H1 (cell line): ENCODE data around the gene GLIS2. TPM values are rescaled to one million over a fixed set of nuclear protein-coding genes. Genes with fewer than 3 reads are reported as not detected.

Source experiments
- CTCF ChIA-PET: fragments of 300-600 bp; sonication (Branson Sonifier 250); formaldehyde crosslinking; loops from one replicate; lab custom pipeline; 2021; ENCODE audit not compliant: partially characterized antibody; lab: Charles Lee
- POLR2A ChIA-PET: fragments of 300-600 bp; sonication (Branson Sonifier 250); formaldehyde crosslinking; loops from one replicate; lab custom pipeline; 2021; ENCODE audit warnings: inconsistent platforms; ENCODE audit not compliant: partially characterized antibody; lab: Charles Lee
- DNase-seq, 2 experiments: peaks; one replicate each; pipeline versions ENCODE4 v3.0.0 to v3.0.0-alpha.2; 2010 to 2022; ENCODE audit warnings: low spot score in 2 of 2, low read depth in 1 of 2, mixed read lengths in 1 of 2
- FAIRE-seq: peaks from 2 replicates; lab custom pipeline; 2011; peaks lifted over from hg19 to GRCh38; lab: Jason Lieb, UNC
- H2AFZ ChIP-seq: 2 replicates; pipeline ENCODE4 v1.8.1; 2012; ENCODE audit warnings: low read length, inconsistent platforms
- H2AK5ac ChIP-seq: 2 replicates; pipeline ENCODE4 v1.6.1; 2013; ENCODE audit warnings: low read depth, low read length
- H2BK120ac ChIP-seq: replicated peaks from 2 replicates; pipeline ENCODE3; 2013; ENCODE audit warnings: low read depth, low read length, inconsistent platforms
- H2BK12ac ChIP-seq: 2 replicates; pipeline ENCODE4 v1.6.1; 2013; ENCODE audit warnings: low read depth, low read length
- H2BK15ac ChIP-seq: 2 replicates; pipeline ENCODE4 v1.6.1; 2013; ENCODE audit warnings: low read length
- H2BK20ac ChIP-seq: 2 replicates; pipeline ENCODE4 v1.6.1; 2013; ENCODE audit warnings: low read length
- H2BK5ac ChIP-seq: 2 replicates; pipeline ENCODE4 v1.6.1; 2013; ENCODE audit warnings: low read depth, low read length
- H3K14ac ChIP-seq: 2 replicates; pipeline ENCODE4 v1.6.1; 2013; ENCODE audit warnings: inconsistent platforms; ENCODE audit not compliant: insufficient read length
- H3K18ac ChIP-seq: 2 replicates; pipeline ENCODE4 v1.6.1; 2013; ENCODE audit warnings: low read length; ENCODE audit errors: extremely low read depth
- H3K23ac ChIP-seq: 2 replicates; pipeline ENCODE4 v1.6.1; 2013; ENCODE audit warnings: inconsistent platforms; ENCODE audit not compliant: insufficient read length
- H3K23me2 ChIP-seq: 2 replicates; pipeline ENCODE4 v1.6.1; 2013; ENCODE audit warnings: low read depth, low read length
- H3K27ac ChIP-seq: 2 replicates; pipeline ENCODE4 v1.6.1; 2011; ENCODE audit warnings: low read depth, low read length, inconsistent platforms
- H3K27me3 ChIP-seq, 4 experiments: replicated peaks in 1 of 4; 1 replicate in 1 of 4; 2 replicates in 3 of 4; pipeline versions ENCODE4 v1.6.1 to v1.8.1; 2011 to 2013; ENCODE audit warnings: low read length in 3 of 4, mild to moderate bottlenecking in 3 of 4, inconsistent platforms in 2 of 4, mixed read lengths in 2 of 4, moderate library complexity in 1 of 4; ENCODE audit not compliant: control insufficient read depth in 3 of 4, insufficient read depth in 3 of 4; ENCODE audit errors: extremely low read depth in 1 of 4
- H3K36me3 ChIP-seq, 4 experiments: 2 replicates each; pipeline versions ENCODE4 v1.6.1 to v1.8.1; 2011 to 2013; ENCODE audit warnings: mild to moderate bottlenecking in 4 of 4, low read length in 3 of 4, moderate library complexity in 2 of 4, control low read depth in 1 of 4, inconsistent platforms in 1 of 4; ENCODE audit not compliant: insufficient read depth in 4 of 4, control insufficient read depth in 2 of 4
- H3K4ac ChIP-seq: replicated peaks from 2 replicates; pipeline ENCODE3; 2013; ENCODE audit warnings: low read length, low read depth, mixed read lengths, inconsistent platforms; ENCODE audit not compliant: insufficient read length
- H3K4me1 ChIP-seq, 4 experiments: replicated peaks in 1 of 4; 1 replicate in 1 of 4; 2 replicates in 3 of 4; pipeline versions ENCODE4 v1.6.1 to v1.8.1; 2011 to 2013; ENCODE audit warnings: low read length in 3 of 4, inconsistent platforms in 2 of 4, mixed read lengths in 1 of 4; ENCODE audit not compliant: insufficient read depth in 4 of 4, control insufficient read depth in 3 of 4
- H3K4me2 ChIP-seq, 2 experiments: 2 replicates each; pipeline versions ENCODE4 v1.6.1 to v1.8.1; 2011 to 2013; ENCODE audit warnings: low read depth in 2 of 2, low read length in 2 of 2, control low read depth in 1 of 2, inconsistent platforms in 1 of 2, mild to moderate bottlenecking in 1 of 2; ENCODE audit not compliant: insufficient read depth in 1 of 2
- H3K4me3 ChIP-seq, 4 experiments: fragments of 200-600, 300-600 bp in 1 of 4; sonication (generic), shearing (Covaris generic), sonication (Bioruptor Twin) in 1 of 4; 2 replicates each; pipeline versions ENCODE4 v1.5.1 to v1.8.1; 2011 to 2016; ENCODE audit warnings: low read length in 4 of 4, low read depth in 3 of 4, control low read depth in 2 of 4, inconsistent platforms in 2 of 4, mild to moderate bottlenecking in 2 of 4, mixed read lengths in 1 of 4, moderate library complexity in 1 of 4; ENCODE audit not compliant: insufficient read depth in 2 of 4; ENCODE audit errors: extremely low read depth in 1 of 4
- H3K56ac ChIP-seq: replicated peaks from 2 replicates; pipeline ENCODE3; 2013; ENCODE audit warnings: low read depth, mild to moderate bottlenecking, mixed read lengths, low read length, inconsistent platforms; ENCODE audit not compliant: insufficient read length
- H3K79me1 ChIP-seq: 2 replicates; pipeline ENCODE4 v1.6.1; 2013; ENCODE audit warnings: low read depth, low read length, control low read depth
- H3K79me2 ChIP-seq, 2 experiments: 2 replicates each; pipeline versions ENCODE4 v1.6.1 to v1.8.1; 2012 to 2013; ENCODE audit warnings: low read length in 2 of 2, mild to moderate bottlenecking in 2 of 2, inconsistent platforms in 1 of 2; ENCODE audit not compliant: insufficient read depth in 2 of 2, control insufficient read depth in 1 of 2
- H3K9ac ChIP-seq, 4 experiments: replicated peaks in 1 of 4; 1 replicate in 1 of 4; 2 replicates in 3 of 4; pipeline versions ENCODE4 v1.6.1 to v1.8.1; 2011 to 2013; ENCODE audit warnings: low read depth in 3 of 4, low read length in 3 of 4, control low read depth in 2 of 4, mild to moderate bottlenecking in 2 of 4, moderate library complexity in 2 of 4, inconsistent platforms in 1 of 4; ENCODE audit errors: extremely low read depth in 1 of 4
- H3K9me3 ChIP-seq, 2 experiments: 2 replicates each; pipeline versions ENCODE4 v1.6.1 to v1.8.1; 2012 to 2013; ENCODE audit warnings: mild to moderate bottlenecking in 2 of 2, moderate library complexity in 2 of 2, control low read depth in 1 of 2, inconsistent platforms in 1 of 2, low read depth in 1 of 2, low read length in 1 of 2, mixed read lengths in 1 of 2; ENCODE audit not compliant: insufficient read depth in 2 of 2
- H4K20me1 ChIP-seq, 2 experiments: replicated peaks in 1 of 2; 2 replicates each; pipeline versions ENCODE3 to v1.8.1; 2011 to 2013; ENCODE audit warnings: inconsistent platforms in 2 of 2, low read length in 2 of 2, mild to moderate bottlenecking in 1 of 2; ENCODE audit not compliant: insufficient read depth in 2 of 2, control insufficient read depth in 1 of 2
- H4K5ac ChIP-seq: 2 replicates; pipeline ENCODE4 v1.6.1; 2013; ENCODE audit warnings: low read length, low read depth, mixed read lengths, inconsistent platforms; ENCODE audit not compliant: insufficient read length
- H4K8ac ChIP-seq: 2 replicates; pipeline ENCODE4 v1.8.0; 2013; ENCODE audit warnings: mild to moderate bottlenecking, moderate library complexity, low read length, inconsistent platforms; ENCODE audit not compliant: insufficient read depth; ENCODE audit errors: extremely low read depth
- H4K91ac ChIP-seq: replicated peaks from 2 replicates; pipeline ENCODE3; 2013; ENCODE audit warnings: low read length, mixed read lengths, inconsistent platforms; ENCODE audit not compliant: insufficient read length
- BCL11A ChIP-seq, 2 experiments: IDR thresholded peaks; one replicate each; pipeline ENCODE4 v1.6.1; 2011; ENCODE audit warnings: low read depth in 2 of 2, low read length in 2 of 2, mild to moderate bottlenecking in 2 of 2
- CHD1 ChIP-seq: IDR thresholded peaks from 2 replicates; pipeline ENCODE4 v1.6.1; 2012; ENCODE audit warnings: low read depth, low read length, improper control_type of control experiment
- EGR1 ChIP-seq: IDR thresholded peaks from 2 replicates; pipeline ENCODE4 v1.6.1; 2011; ENCODE audit warnings: low read depth, low read length, borderline replicate concordance
- KDM1A ChIP-seq: fragments of 200-600, 300-600 bp; sonication (generic); IDR thresholded peaks from 2 replicates; pipeline ENCODE4 v1.7.1; 2016; ENCODE audit warnings: mild to moderate bottlenecking, low read length, borderline replicate concordance
- POU5F1 ChIP-seq: IDR thresholded peaks from 2 replicates; pipeline ENCODE4 v1.6.1; 2011; ENCODE audit warnings: low read depth, mild to moderate bottlenecking, low read length, moderate library complexity
- WGBS, 2 experiments: shearing (Covaris generic) in 1 of 2; methylation state at CpG; one replicate each; pipeline versions ENCODE4 v1.1.6 to v1.1.7; 2013 to 2015; ENCODE audit warnings: low lambda C conversion rate in 2 of 2, mixed read lengths in 2 of 2, inconsistent platforms in 1 of 2, low coverage in 1 of 2, missing lambda C conversion rate in 1 of 2; ENCODE audit not compliant: insufficient replicate concordance in 2 of 2, insufficient coverage in 1 of 2, insufficient read length in 1 of 2; ENCODE audit errors: extremely low coverage in 1 of 2, missing lambda C conversion rate in 1 of 2; 5-methylcytosine and 5-hydroxymethylcytosine counted together
- polyA plus RNA-seq, 7 experiments: library from polyadenylated mRNA; depleted of rRNA in 3 of 7; stranded (reverse) in 5 of 7; unstranded in 2 of 7; fragments of >200 nt in 5 of 7; fragments of 200-250 nt in 2 of 7; gene quantifications; 1 replicate in 5 of 7; 2 replicates in 1 of 7; 4 replicates in 1 of 7; pipeline versions ENCODE4 v1.2.1 to v1.2.3, GENCODE V29; 2011 to 2013; ENCODE audit warnings: missing spikeins in 2 of 7, mixed read lengths in 2 of 7
- total RNA-seq: library from RNA; stranded (reverse); fragmentation: NEBNext Ultra II Directional; extraction: Animal tissue kit (Norgen Biotek cat#: 25700); gene quantifications from 2 replicates; pipeline ENCODE4 v1.2.1, GENCODE V29; 2021

The GLIS2 gene
- total and polyA plus RNA-seq, 2 of the 8 experiments (the other 6 are each of a cell fraction or from before 2014, with no cell fraction given): 4.3 to 17.4 TPM

DNA sequence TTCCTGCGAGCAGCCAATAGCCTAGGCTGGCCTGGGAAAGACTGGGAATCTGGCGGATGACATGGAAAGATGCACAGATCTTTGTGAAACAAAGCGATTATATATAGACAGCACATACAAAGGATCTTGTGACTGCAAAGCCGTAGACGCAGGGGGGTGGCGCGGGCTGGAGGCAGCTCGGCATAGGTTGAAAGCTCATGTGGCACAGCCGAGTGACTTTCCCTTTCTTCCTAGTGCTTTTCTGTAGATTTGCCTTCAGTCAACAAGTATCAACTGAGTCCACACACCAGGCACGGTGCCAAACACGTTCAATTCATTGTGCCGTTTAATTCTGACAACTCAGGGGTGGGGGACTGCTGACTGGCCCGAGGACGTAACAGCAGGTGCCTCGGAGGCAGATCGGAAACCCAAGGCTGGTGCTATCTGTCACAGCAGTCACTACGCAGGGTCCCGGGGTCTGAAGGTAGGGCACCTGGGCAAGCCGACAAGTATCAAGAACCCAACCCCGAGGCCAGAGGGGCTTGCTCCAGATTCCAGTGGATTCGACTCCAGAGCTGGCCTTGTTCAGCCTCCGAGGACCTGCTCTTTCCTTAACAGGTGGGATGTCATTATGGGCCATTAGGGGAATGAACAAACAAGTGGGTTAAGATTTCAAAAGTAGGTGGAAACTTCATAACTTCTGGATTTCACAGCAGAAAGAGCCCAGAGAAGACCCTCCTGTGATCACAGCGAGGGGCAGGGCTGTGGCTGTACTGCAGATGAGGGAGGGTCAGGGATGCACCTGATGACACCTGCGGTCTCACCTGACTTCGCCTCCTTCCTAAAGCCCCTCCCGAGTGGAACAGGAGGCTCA is 29.3 kb downstream of the GLIS2 start:
- H3K27ac ChIP-seq: no peak overlapping the region
- no peak overlapping the region for H2BK12ac ChIP-seq
- ChIA-PET CTCF (interaction anchor here (1.0 to 12.6 kb wide), 6 partner anchors 10 to 59 kb away, joined by 3 to 159 read pairs (median 6); no protein-coding TSS in a partner anchor), POLR2A (interaction anchor here (9.8 kb wide), 1 partner anchor 10 kb away, joined by 154 read pairs; no protein-coding TSS in a partner anchor)
- H3K79me1 ChIP-seq: peaks cover 16% of the 10 kb centered on the region; the same call in 1 of the 2 replicates
- H3K56ac ChIP-seq: no peak overlapping the region
- H2BK120ac ChIP-seq: no peak overlapping the region
- DNase-seq (no peak), FAIRE-seq (no peak)
- H2BK15ac ChIP-seq: no peak overlapping the region
- H3K9me3 ChIP-seq: peaks cover 5 to 6% of the 10 kb centered on the region in 2 experiments; a peak in 1 of 4 replicates
- no peak overlapping the region for H2BK20ac ChIP-seq
- peaks cover 0 to 4% (median 0%) of the 10 kb centered on the region in 4 experiments; a peak in 2 of 7 replicates for H3K4me1 ChIP-seq
- H3K18ac ChIP-seq: no peak overlapping the region
- no peak overlapping the region for H4K5ac ChIP-seq
- no peak overlapping the region for H3K9ac ChIP-seq
- H3K4ac ChIP-seq: no peak overlapping the region
- H3K4me3 ChIP-seq: no peak overlapping the region
- no peak overlapping the region for H2AFZ ChIP-seq
- WGBS, 2 experiments: 95% methylated on average over 26 of the region's 26 CpGs; no CpG with 5 or more reads in 1 of the 2 experiments
- H3K4me2 ChIP-seq: no peak overlapping the region
- H3K14ac ChIP-seq: no peak overlapping the region
- no peak overlapping the region; the same call in 1 of the 2 replicates for H2BK5ac ChIP-seq
- H3K79me2 ChIP-seq: peaks cover 18 to 66% of the 10 kb centered on the region in 2 experiments
- H3K36me3 ChIP-seq: peaks cover 2 to 25% (median 6%) of the 10 kb centered on the region in 4 experiments; a peak in 5 of 8 replicates
- no peaks in the 10 kb centered on the region for H3K27me3 ChIP-seq
- no peak overlapping the region for H4K8ac ChIP-seq
- no peak overlapping the region for H2AK5ac ChIP-seq
- H4K20me1 ChIP-seq: peaks cover 13 to 27% of the 10 kb centered on the region in 2 experiments
- no peak overlapping the region for H3K23ac ChIP-seq
- no peaks in the 10 kb centered on the region; the same call in 1 of the 2 replicates for H3K23me2 ChIP-seq
- H4K91ac ChIP-seq: no peak overlapping the region
- TF ChIP-seq KDM1A: no peak
- TF ChIP-seq POU5F1: no peak
- no peak for TF ChIP-seq CHD1
- TF ChIP-seq EGR1: no peak
- no peak for TF ChIP-seq BCL11A (IDR thresholded peaks at IDR 0.05; ENCODE audit: low read depth in 2 of 2, low read length in 2 of 2)
